ENCODE measurements around the gene ASS1. TPM values are rescaled to one million over a fixed set of nuclear protein-coding genes. Genes with fewer than 3 reads are reported as not detected.

Gene ASS1
- total RNA-seq, 1 experiment from 2014 or later = 26.2 TPM

GRCh38 chr9:130522233-130522808 is 77.6 kb downstream of the ASS1 start:
- H3K36me3 ChIP-seq (ENCODE audit: control insufficient read depth, insufficient read depth, low read length) = no peaks in the 10 kb centered on the region
- no peaks in the 10 kb centered on the region for H3K9me3 ChIP-seq (ENCODE audit: control insufficient read depth, insufficient read depth, low read depth, low read length)
- H3K27ac ChIP-seq (ENCODE audit: low read length) = no peak overlapping the region
- BruUV-seq (replicated peaks) = no TSS peak
- no peaks in the 10 kb centered on the region for H3K4me1 ChIP-seq (ENCODE audit: control insufficient read depth, insufficient read depth, low read length)
- no peak for DNase-seq (ENCODE audit: low read depth, low spot score)
- ChIA-PET POLR2A (no interaction called here), CTCF (no interaction called here)
- TF ChIP-seq CTCF (IDR thresholded peaks at IDR 0.05) (no peak), REST (IDR thresholded peaks at IDR 0.05; ENCODE audit: insufficient read depth in 1 of 2, low read depth in 2 of 2, low read length in 1 of 2) (no peak), TCF7L2 (IDR thresholded peaks at IDR 0.05; ENCODE audit: low read depth, low read length) (no peak), POLR2AphosphoS5 (IDR thresholded peaks at IDR 0.05; ENCODE audit: low read depth, low read length) (no peak), SIN3A (IDR thresholded peaks at IDR 0.05; ENCODE audit: borderline replicate concordance, insufficient read depth, low read depth, low read length) (no peak)
- intact Hi-C loops (cut with micrococcal nuclease; ENCODE audit: unreplicated experiment) (no loop called here), in situ Hi-C loops (cut with HindIII; ENCODE audit: low pct_unique_long_range_greater_than_20kb, low sequenced_read_pairs) (no loop called here)
- H3K27me3 ChIP-seq (ENCODE audit: control insufficient read depth, insufficient read depth, low read length) = no peaks in the 10 kb centered on the region
- no peak overlapping the region for H3K4me3 ChIP-seq (ENCODE audit: low read depth in 2 of 2, low read length in 2 of 2)
- no peak for ATAC-seq

- Histone ChIP-seq H3K36me3 (ENCODE audit: control insufficient read depth, insufficient read depth, low read length) (no peaks in the 10 kb centered on the region), H3K4me3 (ENCODE audit: low read depth in 2 of 2, low read length in 2 of 2) (no peak overlapping the region), H3K9me3 (ENCODE audit: control insufficient read depth, insufficient read depth, low read depth, low read length) (no peaks in the 10 kb centered on the region), H3K27ac (ENCODE audit: low read length) (no peak overlapping the region), H3K27me3 (ENCODE audit: control insufficient read depth, insufficient read depth, low read length) (no peaks in the 10 kb centered on the region), H3K4me1 (ENCODE audit: control insufficient read depth, insufficient read depth, low read length) (no peaks in the 10 kb centered on the region)
- in situ Hi-C loops (cut with HindIII; ENCODE audit: low pct_unique_long_range_greater_than_20kb, low sequenced_read_pairs) (no loop called here), intact Hi-C loops (cut with micrococcal nuclease; ENCODE audit: unreplicated experiment) (no loop called here)
- no TSS peak for BruUV-seq (replicated peaks)
- ATAC-seq (no peak), DNase-seq (ENCODE audit: low read depth, low spot score) (no peak)
- TF ChIP-seq TCF7L2 (IDR thresholded peaks at IDR 0.05; ENCODE audit: low read depth, low read length) = no peak
- TF ChIP-seq REST (IDR thresholded peaks at IDR 0.05; ENCODE audit: insufficient read depth in 1 of 2, low read depth in 2 of 2, low read length in 1 of 2) = no peak
- no peak for TF ChIP-seq POLR2AphosphoS5 (IDR thresholded peaks at IDR 0.05; ENCODE audit: low read depth, low read length)
- no peak for TF ChIP-seq CTCF (IDR thresholded peaks at IDR 0.05)
- no peak for TF ChIP-seq SIN3A (IDR thresholded peaks at IDR 0.05; ENCODE audit: borderline replicate concordance, insufficient read depth, low read depth, low read length)
- ChIA-PET POLR2A (no interaction called here), CTCF (no interaction called here)
Measured at GRCh38 chr9:130523921-130524320, 79.2 kb downstream of the ASS1 start.
